HG02870 (cell line): ENCODE results near the gene NR1H2.

Experiments
- ATAC-seq: cut with Tn5 transposase; IDR thresholded peaks from one replicate; pipeline ENCODE4 v1.9.1; 2021; ENCODE audit warnings: mild to moderate bottlenecking, moderate library complexity; ENCODE audit not compliant: unreplicated experiment

Gene NR1H2

GRCh38 chr19:50420127-50420526 is 43.9 kb downstream of the NR1H2 start:
- no peak for ATAC-seq

DNA sequence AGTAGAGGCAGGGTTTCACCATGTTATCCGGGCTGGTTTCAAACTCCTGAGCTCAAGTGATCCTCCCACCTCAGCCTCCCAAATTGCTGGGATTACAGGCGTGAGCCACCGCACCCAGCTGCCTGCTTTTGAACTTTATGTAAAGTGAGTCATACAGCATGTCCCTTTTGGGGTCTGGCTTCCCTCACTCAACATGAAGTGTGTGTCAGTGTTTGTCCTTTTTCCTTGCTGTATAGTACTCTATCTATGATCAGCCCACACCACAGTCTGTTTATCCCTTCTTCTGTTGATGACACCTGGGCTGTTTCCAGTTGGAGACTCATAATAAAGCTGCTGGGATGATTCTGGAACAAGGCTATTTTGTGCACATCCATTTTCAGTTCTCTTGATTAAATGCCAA is 44.6 kb downstream of the NR1H2 start:
- ATAC-seq: no peak

- ATAC-seq: no peak
Measured at GRCh38 chr19:50422397-50423278, 46.4 kb downstream of the NR1H2 start.

GRCh38 chr19:50423279-50424113 is 47.2 kb downstream of the NR1H2 start:
- no peak for ATAC-seq

DNA sequence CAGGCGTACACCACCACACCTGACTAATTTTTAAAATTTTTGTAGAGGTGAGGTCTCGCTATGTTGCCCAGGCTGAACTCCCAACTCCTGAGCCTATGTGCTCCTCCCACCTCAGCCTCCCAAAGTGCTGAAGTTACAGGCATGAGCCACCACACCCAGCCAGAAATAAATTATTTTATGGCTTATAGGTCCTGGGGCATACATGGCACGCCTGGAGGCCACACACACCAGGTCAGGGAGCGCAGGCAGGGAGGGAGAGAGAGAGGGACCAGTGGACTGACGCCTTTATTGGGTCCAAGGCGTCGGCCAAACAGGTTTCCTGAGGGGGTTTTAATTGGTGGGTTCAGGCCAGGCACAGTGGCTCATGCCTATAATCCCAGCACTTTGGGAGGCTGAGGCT is 49.3 kb downstream of the NR1H2 start:
- no peak for ATAC-seq

GRCh38 chr19:50427318-50427925 is 51.2 kb downstream of the NR1H2 start:
- ATAC-seq: no peak

DNA sequence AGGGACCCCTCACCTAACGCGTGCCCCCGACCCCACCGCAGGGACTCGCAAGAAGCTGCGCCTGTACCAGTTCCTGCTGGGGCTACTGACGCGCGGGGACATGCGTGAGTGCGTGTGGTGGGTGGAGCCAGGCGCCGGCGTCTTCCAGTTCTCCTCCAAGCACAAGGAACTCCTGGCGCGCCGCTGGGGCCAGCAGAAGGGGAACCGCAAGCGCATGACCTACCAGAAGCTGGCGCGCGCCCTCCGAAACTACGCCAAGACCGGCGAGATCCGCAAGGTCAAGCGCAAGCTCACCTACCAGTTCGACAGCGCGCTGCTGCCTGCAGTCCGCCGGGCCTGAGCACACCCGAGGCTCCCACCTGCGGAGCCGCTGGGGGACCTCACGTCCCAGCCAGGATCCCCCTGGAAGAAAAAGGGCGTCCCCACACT is 51.8 kb downstream of the NR1H2 start:
- ATAC-seq: no peak

DNA sequence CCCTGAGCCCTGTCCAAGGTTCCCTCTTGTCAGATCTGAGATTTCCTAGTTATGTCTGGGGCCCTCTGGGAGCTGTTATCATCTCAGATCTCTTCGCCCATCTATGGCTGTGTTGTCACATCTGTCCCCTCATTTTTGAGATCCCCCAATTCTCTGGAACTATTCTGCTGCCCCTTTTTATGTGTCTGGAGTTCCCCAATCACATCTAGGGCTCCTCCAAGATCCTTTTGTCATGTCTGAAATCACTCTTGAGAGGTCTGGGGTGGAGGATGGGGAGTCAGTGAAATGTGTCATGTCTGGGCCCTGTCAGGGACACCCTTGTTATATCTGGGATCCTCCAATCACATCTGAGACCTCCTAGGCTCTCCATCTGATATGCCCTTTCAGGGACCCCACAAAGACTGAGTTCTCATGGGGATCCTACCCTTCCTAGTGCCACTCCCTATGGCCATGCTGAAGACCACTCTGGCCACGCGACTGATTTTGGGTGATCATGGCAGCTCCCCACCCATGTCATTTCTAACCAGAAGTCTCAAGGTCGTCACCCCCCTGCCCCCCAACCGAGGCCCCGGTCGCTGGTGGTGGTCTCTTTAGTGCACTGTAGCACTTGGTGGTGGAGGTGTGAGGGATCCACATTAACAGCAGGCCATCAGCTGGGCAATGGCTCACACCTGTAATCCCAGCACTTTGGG is 52.7 kb downstream of the NR1H2 start:
- no peak for ATAC-seq

DNA sequence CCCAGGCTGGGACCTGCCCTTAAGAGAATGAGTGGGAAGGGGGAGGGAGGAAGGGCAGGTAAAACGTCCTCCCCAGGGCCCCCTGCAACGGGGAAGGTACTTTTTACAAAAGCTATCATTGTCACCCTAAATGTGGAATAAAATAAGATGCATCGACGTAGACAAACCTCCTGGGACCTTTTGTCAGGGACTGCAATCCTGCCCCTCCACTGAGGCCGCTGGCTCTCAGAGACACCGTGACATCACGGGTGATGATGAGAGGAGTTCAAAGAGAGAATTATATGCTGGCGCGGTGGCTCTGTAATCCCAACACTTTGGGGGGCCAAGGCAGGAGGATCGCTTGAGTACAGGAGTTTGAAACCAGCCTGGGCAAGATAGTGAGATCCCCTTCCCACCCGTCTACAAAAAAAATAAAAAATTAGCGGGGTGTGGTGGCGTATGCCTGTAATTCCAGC is 54.7 kb downstream of the NR1H2 start:
- ATAC-seq: no peak

- ATAC-seq: peak; percentile 81
Measured at GRCh38 chr19:50431343-50432220, 55.3 kb downstream of the NR1H2 start.

GRCh38 chr19:50432221-50433028 is 56.2 kb downstream of the NR1H2 start, which contains the start of gene MYBPC2:
Gene MYBPC2, plus strand, starts transcription at chr19:50432892. Its CDS starts 62 bp downstream, at chr19:50432954.
- ATAC-seq: no peak
